Lung (tissue), 12 donors: ENCODE results near the gene HNRNPA2B1. TPM values are rescaled to one million over a fixed set of nuclear protein-coding genes. Genes with fewer than 3 reads are reported as not detected.
A peak's percentile ranks its signal among the peaks of the same experiment; 100 is the strongest.

Source experiments
- ATAC-seq: fragments of 200-7000 bp; cut with Tn5 transposase; one replicate; pipeline ENCODE4 v1.9.1; 2020; ENCODE audit warnings: moderate number of reproducible peaks; ENCODE audit not compliant: insufficient read depth, low FRiP score
- DNase-seq, 3 donors: peaks; one replicate each; pipeline ENCODE4 v3.0.0-alpha.2; 2013 to 2017
- H3K27ac ChIP-seq, 2 donors: one replicate each; pipeline ENCODE4 v1.5.1; 2013; ENCODE audit warnings: mild to moderate bottlenecking in 2 of 2, moderate library complexity in 2 of 2, control low read depth in 1 of 2, inconsistent platforms in 1 of 2, low read depth in 1 of 2, low read length in 1 of 2
- H3K27me3 ChIP-seq, 3 donors: one replicate each; pipeline ENCODE4 v1.5.1; 2013; ENCODE audit warnings: low read length in 2 of 3; ENCODE audit not compliant: control insufficient read depth in 3 of 3, insufficient read depth in 3 of 3
- H3K36me3 ChIP-seq, 4 donors: one replicate each; pipeline ENCODE4 v1.5.1; 2013; ENCODE audit warnings: low read length in 4 of 4, mild to moderate bottlenecking in 1 of 4, moderate library complexity in 1 of 4; ENCODE audit not compliant: control insufficient read depth in 4 of 4, insufficient read depth in 4 of 4
- H3K4me1 ChIP-seq, 5 donors: one replicate each; pipeline ENCODE4 v1.5.1; 2013; ENCODE audit warnings: low read length in 5 of 5, mild to moderate bottlenecking in 2 of 5, moderate library complexity in 1 of 5; ENCODE audit not compliant: control insufficient read depth in 5 of 5, insufficient read depth in 5 of 5
- H3K4me3 ChIP-seq: one replicate; pipeline ENCODE4 v1.5.1; 2013; ENCODE audit warnings: mild to moderate bottlenecking, control low read depth, moderate library complexity
- H3K9ac ChIP-seq, 2 donors: one replicate each; pipeline ENCODE4 v1.5.1; 2013; ENCODE audit warnings: low read length in 2 of 2, control low read depth in 1 of 2; ENCODE audit not compliant: insufficient read depth in 1 of 2
- H3K9me3 ChIP-seq, 4 donors: one replicate each; pipeline ENCODE4 v1.5.1; 2013; ENCODE audit warnings: low read length in 3 of 4, mild to moderate bottlenecking in 1 of 4, moderate library complexity in 1 of 4; ENCODE audit not compliant: control insufficient read depth in 4 of 4, insufficient read depth in 3 of 4
- WGBS, 2 donors: extraction: QIAGEN DNeasy Blood & Tissue Kit; methylation state at CpG; one replicate each; pipeline ENCODE4 v1.1.7; 2013; 5-methylcytosine and 5-hydroxymethylcytosine counted together
- polyA plus RNA-seq, 2 donors: library from polyadenylated mRNA; stranded (reverse); fragments of 200-250 nt; gene quantifications; one replicate each; pipeline ENCODE4 v1.2.1, GENCODE V29; 2013
- total RNA-seq, 2 donors: library from RNA; depleted of rRNA in 1 of 2; stranded (reverse); fragments of >200 nt in 1 of 2; gene quantifications; one replicate each; pipeline ENCODE4 v1.2.1, GENCODE V29; 2014 to 2021
- TF ChIP-seq, protein P1 (sequence below): IDR thresholded peaks from 2 replicates; pipeline ENCODE4 v1.5.1; 2012; ENCODE audit warnings: mild to moderate bottlenecking; ENCODE audit errors: control extremely low read depth, extremely low read depth
- donor health status: control.
- donor health status: control.
- donor health status: Bipolar disorder and iron deficiency.
- donor health status: healthy.
- donor health status: DM: yes; HTN: yes; CAD: no.

The HNRNPA2B1 gene
- total and polyA plus RNA-seq, 4 donors, result 363 to 572 (median 482) TPM

DNA sequence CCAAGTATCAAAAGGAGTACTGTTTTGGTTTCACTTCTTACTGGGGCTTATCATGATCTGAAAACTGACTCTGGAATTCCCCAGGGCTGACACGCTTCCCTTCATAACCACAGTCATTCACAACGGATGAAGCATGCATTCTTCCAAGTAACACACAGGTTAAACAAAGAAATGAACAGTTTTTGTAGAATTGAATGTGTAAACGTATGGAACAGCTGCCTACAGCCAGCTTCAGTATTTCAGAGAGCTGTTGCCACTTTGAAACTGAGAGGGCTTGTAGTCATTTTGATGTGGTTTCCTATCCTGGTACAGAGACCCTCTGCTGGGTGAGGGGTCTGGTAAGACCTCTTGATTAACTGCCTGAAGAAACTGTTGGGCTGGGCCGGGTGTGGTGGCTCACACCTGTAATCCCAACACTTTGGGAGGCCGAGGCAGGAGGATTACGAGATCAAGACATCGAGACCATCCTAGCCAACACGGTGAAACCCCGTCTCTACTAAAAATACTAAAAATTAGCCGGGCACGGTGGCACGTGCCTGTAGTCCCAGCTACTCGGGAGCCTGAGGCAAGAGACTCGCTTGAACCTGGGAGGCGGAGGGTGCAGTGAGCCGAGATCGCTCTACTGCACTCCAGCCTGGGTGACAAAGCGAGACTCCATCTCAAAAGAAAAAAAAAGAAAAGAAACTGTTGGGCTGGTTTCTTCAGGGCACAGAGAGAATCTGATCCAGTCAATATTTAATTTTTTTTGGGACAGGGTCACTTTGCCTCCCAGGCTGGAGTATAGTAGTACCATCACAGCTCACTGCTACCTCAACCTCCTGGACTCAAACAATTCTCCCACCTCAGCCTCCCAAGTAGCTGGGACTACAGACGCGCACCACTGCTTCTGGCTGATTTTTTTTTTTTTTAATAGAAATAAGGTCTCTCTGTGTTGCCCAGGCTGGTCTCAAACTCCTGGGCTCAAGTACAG is 43.8 kb downstream of the HNRNPA2B1 start:
- peak; percentile 23 to 56 (median 37) for DNase-seq
- Histone ChIP-seq H3K27me3 (peaks cover 0 to 28% (median 26%) of the 10 kb centered on the region in 3 donors), H3K36me3 (no peaks in the 10 kb centered on the region), H3K4me1 (peaks cover 0 to 19% (median 3%) of the 10 kb centered on the region in 5 donors), H3K9me3 (no peaks in the 10 kb centered on the region), H3K9ac (no peak overlapping the region), H3K27ac (peak overlapping the region in 1 of 2 donors; percentile 2), H3K4me3 (no peak overlapping the region)
- ATAC-seq, result no peak
- WGBS, 2 donors, result 73 to 78% methylated on average over 20 of the region's 20 CpGs
- TF ChIP-seq, protein P1, sequence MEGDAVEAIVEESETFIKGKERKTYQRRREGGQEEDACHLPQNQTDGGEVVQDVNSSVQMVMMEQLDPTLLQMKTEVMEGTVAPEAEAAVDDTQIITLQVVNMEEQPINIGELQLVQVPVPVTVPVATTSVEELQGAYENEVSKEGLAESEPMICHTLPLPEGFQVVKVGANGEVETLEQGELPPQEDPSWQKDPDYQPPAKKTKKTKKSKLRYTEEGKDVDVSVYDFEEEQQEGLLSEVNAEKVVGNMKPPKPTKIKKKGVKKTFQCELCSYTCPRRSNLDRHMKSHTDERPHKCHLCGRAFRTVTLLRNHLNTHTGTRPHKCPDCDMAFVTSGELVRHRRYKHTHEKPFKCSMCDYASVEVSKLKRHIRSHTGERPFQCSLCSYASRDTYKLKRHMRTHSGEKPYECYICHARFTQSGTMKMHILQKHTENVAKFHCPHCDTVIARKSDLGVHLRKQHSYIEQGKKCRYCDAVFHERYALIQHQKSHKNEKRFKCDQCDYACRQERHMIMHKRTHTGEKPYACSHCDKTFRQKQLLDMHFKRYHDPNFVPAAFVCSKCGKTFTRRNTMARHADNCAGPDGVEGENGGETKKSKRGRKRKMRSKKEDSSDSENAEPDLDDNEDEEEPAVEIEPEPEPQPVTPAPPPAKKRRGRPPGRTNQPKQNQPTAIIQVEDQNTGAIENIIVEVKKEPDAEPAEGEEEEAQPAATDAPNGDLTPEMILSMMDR, result no peak

DNA sequence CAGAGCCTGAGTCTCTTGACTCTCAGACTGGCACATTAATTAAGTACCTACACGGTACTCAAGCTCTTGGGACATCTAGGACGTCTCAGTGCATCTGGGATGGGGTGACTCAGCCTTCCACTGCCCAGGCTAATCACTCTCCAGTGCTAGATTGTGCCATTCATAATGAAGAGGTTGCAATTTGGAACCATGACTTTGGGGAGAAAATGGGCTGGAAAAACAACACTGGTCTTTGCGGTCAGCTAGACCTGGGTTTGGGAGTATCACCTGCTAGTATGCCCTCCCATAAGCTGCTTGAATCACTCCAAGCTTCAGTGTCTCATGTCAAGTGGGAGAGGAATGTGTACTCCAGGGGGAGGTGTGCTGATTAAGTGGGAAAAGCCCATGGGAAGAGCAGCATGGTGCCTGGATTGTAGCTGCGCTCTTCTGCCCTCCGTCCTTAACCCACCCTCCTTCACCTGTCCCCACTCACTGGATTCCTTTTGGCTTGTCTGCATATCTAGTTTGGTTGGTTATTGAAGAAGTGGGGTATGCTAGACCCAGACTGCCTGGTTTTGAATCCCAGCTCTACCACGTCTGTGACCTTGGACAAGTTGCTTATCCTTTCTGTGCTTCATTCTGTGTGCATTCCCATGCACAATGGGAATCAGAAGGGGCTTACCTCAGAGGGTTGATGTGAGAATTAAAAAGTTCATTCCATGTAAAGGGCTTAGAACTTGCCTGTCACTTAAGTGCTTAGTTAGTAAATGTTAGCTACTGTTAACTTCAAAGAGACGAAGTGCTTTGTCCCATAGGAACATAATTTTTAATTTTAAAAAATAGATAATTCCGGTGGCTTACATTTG is 44.8 kb downstream of the HNRNPA2B1 start:
- Histone ChIP-seq H3K4me3 (no peak overlapping the region), H3K27me3 (peaks cover 0 to 38% (median 35%) of the 10 kb centered on the region in 3 donors), H3K9me3 (no peaks in the 10 kb centered on the region), H3K27ac (peak overlapping the region in 1 of 2 donors; percentile 75), H3K36me3 (no peaks in the 10 kb centered on the region), H3K4me1 (peaks cover 0 to 21% (median 4%) of the 10 kb centered on the region in 5 donors), H3K9ac (no peak overlapping the region)
- TF ChIP-seq, protein P1, result no peak
- ATAC-seq (no peak), DNase-seq (no peak)
- WGBS, 2 donors, result 40 to 59% methylated on average over 8 of the region's 8 CpGs

DNA sequence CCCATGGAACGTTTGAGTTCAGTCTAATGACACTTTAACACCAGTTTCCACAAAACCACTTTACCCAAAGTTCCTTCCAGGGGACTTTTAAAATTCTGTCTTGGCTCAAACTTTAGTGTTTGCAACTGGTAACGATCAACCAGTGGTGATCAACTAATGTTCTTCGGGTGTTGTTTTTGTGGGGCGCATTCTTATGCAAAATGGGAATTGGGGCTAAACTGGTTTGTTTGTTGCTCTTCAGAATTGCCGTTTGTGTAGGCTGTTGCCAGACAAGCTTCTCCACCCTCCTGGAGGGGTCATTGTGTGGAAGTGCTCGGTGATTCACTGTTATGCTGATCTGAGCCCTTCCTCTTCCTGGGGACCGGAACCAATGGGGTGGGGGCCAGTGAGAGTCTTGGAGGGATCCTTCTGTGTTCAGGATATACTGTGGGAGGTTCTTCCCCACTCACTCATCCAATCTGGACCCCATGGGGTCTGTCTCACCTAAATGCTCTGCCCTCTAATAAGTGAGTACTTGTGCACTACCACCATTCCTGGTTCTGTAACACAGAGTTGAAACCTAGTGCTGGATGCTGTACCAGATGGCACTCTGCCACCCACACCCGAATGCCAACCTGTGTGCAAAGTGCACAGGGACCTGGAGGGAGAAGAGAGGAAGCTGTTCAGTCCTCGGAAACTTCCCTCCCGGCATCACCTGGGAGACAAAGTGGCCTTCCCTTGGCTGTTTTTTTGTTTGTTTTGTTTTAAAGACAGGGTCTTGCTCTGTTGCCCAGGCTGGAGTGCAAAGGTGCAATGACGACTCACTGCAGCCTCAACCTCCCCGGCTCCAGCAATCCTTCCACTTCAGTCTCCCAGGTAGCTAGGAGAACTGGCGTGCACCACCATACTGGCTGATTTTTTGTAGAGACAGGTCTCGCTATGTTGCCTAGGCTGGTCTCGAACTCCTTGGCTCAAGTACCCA is 46.4 kb downstream of the HNRNPA2B1 start:
- Histone ChIP-seq H3K36me3 (no peaks in the 10 kb centered on the region), H3K27ac (peak overlapping the region in 1 of 2 donors; percentile 17), H3K4me1 (peaks cover 0 to 21% (median 4%) of the 10 kb centered on the region in 5 donors), H3K9ac (no peak overlapping the region), H3K27me3 (peaks cover 0 to 42% (median 38%) of the 10 kb centered on the region in 3 donors), H3K4me3 (no peak overlapping the region), H3K9me3 (no peaks in the 10 kb centered on the region)
- WGBS, 2 donors, result 64% methylated on average over 15 of the region's 15 CpGs
- ATAC-seq (no peak), DNase-seq (no peak)
- TF ChIP-seq, protein P1, result no peak
